Mesendoderm (in vitro differentiated cells): ENCODE measurements around the gene XKRX.

Experiments
- DNase-seq: peaks from one replicate; pipeline ENCODE4 v3.0.0; 2013
- H2AK5ac ChIP-seq: 2 replicates; pipeline ENCODE4 v1.6.1; 2013; ENCODE audit warnings: low read length, inconsistent platforms
- H2BK120ac ChIP-seq: 2 replicates; pipeline ENCODE4 v1.6.1; 2013; ENCODE audit warnings: low read depth, mild to moderate bottlenecking, low read length, moderate library complexity, mixed read lengths
- H2BK15ac ChIP-seq: replicated peaks from 2 replicates; pipeline ENCODE4 v1.6.1; 2013; ENCODE audit warnings: low read depth, mild to moderate bottlenecking, moderate library complexity
- H2BK5ac ChIP-seq: 2 replicates; pipeline ENCODE4 v1.6.1; 2013; ENCODE audit warnings: low read length, inconsistent platforms
- H3K18ac ChIP-seq: 2 replicates; pipeline ENCODE4 v1.6.1; 2013; ENCODE audit warnings: mild to moderate bottlenecking, low read length, mixed read lengths
- H3K23ac ChIP-seq: one replicate; pipeline ENCODE4 v1.6.1; 2013; ENCODE audit warnings: low read length
- H3K27ac ChIP-seq: 2 replicates; pipeline ENCODE4 v1.5.1; 2013; ENCODE audit warnings: low read depth, mild to moderate bottlenecking, inconsistent platforms, low read length, moderate library complexity
- H3K27me3 ChIP-seq: 2 replicates; pipeline ENCODE4 v1.6.1; 2013; ENCODE audit warnings: low read length, control low read depth, mild to moderate bottlenecking, inconsistent platforms; ENCODE audit not compliant: insufficient read depth, poor library complexity
- H3K36me3 ChIP-seq: 2 replicates; pipeline ENCODE4 v1.6.1; 2013; ENCODE audit warnings: low read length, inconsistent platforms; ENCODE audit not compliant: control insufficient read depth, insufficient read depth
- H3K4ac ChIP-seq: one replicate; pipeline ENCODE4 v1.6.1; 2013; ENCODE audit warnings: low read depth, mild to moderate bottlenecking, low read length, moderate library complexity
- H3K4me1 ChIP-seq: 2 replicates; pipeline ENCODE4 v1.6.1; 2013; ENCODE audit warnings: low read depth, low read length, inconsistent platforms; ENCODE audit not compliant: control insufficient read depth
- H3K4me2 ChIP-seq: 2 replicates; pipeline ENCODE4 v1.6.1; 2013; ENCODE audit warnings: low read length
- H3K4me3 ChIP-seq: 2 replicates; pipeline ENCODE4 v1.5.1; 2013; ENCODE audit warnings: mild to moderate bottlenecking, low read length
- H3K56ac ChIP-seq: one replicate; pipeline ENCODE4 v1.6.1; 2013; ENCODE audit warnings: low read length
- H3K79me1 ChIP-seq: 2 replicates; pipeline ENCODE4 v1.6.1; 2013; ENCODE audit warnings: low read length, inconsistent platforms
- H3K79me2 ChIP-seq: 2 replicates; pipeline ENCODE4 v1.6.1; 2013; ENCODE audit warnings: mild to moderate bottlenecking, low read length; ENCODE audit not compliant: control insufficient read depth, insufficient read depth
- H3K9ac ChIP-seq: 2 replicates; pipeline ENCODE4 v1.6.1; 2013; ENCODE audit warnings: low read length, inconsistent platforms
- H4K5ac ChIP-seq: one replicate; pipeline ENCODE4 v1.6.1; 2013; ENCODE audit warnings: low read length
- H4K8ac ChIP-seq: one replicate; pipeline ENCODE4 v1.6.1; 2013; ENCODE audit warnings: low read depth, mild to moderate bottlenecking, control low read depth, low read length, moderate library complexity
- WGBS: extraction: QIAGEN DNeasy Blood & Tissue Kit; methylation state at CpG from one replicate; pipeline ENCODE4 v1.1.7; 2013; ENCODE audit warnings: low lambda C conversion rate, missing lambda C conversion rate; ENCODE audit not compliant: insufficient coverage; ENCODE audit errors: extremely low coverage; 5-methylcytosine and 5-hydroxymethylcytosine counted together

Gene XKRX

DNA sequence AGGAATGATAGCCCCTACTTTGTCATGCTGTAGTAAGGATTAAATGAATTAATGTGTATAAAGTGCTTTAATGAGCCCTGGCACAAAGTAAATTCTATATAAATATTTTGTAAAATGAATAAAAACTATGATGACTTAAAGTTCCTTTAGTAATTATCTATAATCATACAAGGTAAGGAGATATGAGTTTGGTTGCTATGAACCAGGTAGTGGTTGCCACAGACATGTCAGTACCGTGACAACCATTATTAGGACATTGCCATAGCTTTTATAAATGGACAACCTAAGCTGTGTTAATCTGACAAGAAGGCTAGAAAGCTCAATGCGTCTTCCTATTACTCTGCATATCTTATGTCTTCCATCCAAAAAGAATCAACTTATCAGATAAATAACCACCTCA, 40.7 kb upstream of the XKRX start, which contains the start of gene ARL13A:
TSS of gene ARL13A (plus strand) at position 301 of the 400 bp plus-strand sequence. CDS start 3,982 bp downstream, outside the sequence.
- Histone ChIP-seq H3K4me3 (no peak within 1 kb of the TSS), H3K9ac (no peak within 1 kb of the TSS), H3K56ac (no peak within 1 kb of the TSS), H3K4ac (no peak within 1 kb of the TSS), H4K5ac (no peak within 1 kb of the TSS), H3K4me1 (no peaks in the 10 kb centered on the region), H2AK5ac (no peak within 1 kb of the TSS), H3K18ac (no peak within 1 kb of the TSS), H2BK15ac (no peak within 1 kb of the TSS), H3K27me3 (no peaks in the 10 kb centered on the region), H3K79me2 (no peaks in the 10 kb centered on the region), H3K27ac (no peak within 1 kb of the TSS), H3K79me1 (no peaks in the 10 kb centered on the region), H3K36me3 (no peaks in the 10 kb centered on the region), H4K8ac (no peak within 1 kb of the TSS), H2BK5ac (no peak within 1 kb of the TSS), H3K23ac (no peak within 1 kb of the TSS), H3K4me2 (no peak within 1 kb of the TSS), H2BK120ac (no peak within 1 kb of the TSS)
- DNase-seq = no peak
- no CpG with 5 or more reads among the region's 2 CpGs for WGBS

DNA sequence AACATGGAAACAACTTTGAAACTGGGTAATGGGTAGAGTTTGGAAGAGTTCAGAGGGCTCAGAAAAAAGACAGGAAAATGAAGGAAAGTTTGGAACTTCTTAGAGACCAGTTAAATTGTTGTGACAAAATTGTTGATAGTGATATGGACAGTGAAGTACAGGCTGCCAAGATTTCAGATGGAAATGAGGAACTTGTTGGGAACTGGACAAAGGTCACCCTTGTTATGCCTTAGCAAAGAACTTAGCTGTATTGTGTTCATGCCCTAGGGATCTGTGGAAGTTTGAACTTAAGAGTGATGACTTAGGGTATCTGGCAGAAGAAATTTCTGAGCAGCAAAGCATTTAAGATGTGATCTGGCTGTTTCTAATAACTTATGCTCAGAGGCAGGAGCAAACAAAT, 35.6 kb upstream of the XKRX start:
- H2BK15ac ChIP-seq = no peak overlapping the region
- no peak overlapping the region for H3K4me2 ChIP-seq
- no peaks in the 10 kb centered on the region for H3K27me3 ChIP-seq
- H3K4ac ChIP-seq = no peak overlapping the region
- H3K18ac ChIP-seq = no peak overlapping the region
- H3K56ac ChIP-seq = no peak overlapping the region
- no peak overlapping the region for H3K4me3 ChIP-seq
- H3K9ac ChIP-seq = no peak overlapping the region
- no peak overlapping the region for H3K27ac ChIP-seq
- H2BK120ac ChIP-seq = no peak overlapping the region
- no peak overlapping the region for H2BK5ac ChIP-seq
- H3K79me1 ChIP-seq = no peaks in the 10 kb centered on the region
- no peak overlapping the region for H2AK5ac ChIP-seq
- no peaks in the 10 kb centered on the region for H3K4me1 ChIP-seq
- H3K79me2 ChIP-seq = no peaks in the 10 kb centered on the region
- DNase-seq = no peak
- no peak overlapping the region for H4K5ac ChIP-seq
- H4K8ac ChIP-seq = no peak overlapping the region
- H3K23ac ChIP-seq = no peak overlapping the region
- no peaks in the 10 kb centered on the region for H3K36me3 ChIP-seq

DNA sequence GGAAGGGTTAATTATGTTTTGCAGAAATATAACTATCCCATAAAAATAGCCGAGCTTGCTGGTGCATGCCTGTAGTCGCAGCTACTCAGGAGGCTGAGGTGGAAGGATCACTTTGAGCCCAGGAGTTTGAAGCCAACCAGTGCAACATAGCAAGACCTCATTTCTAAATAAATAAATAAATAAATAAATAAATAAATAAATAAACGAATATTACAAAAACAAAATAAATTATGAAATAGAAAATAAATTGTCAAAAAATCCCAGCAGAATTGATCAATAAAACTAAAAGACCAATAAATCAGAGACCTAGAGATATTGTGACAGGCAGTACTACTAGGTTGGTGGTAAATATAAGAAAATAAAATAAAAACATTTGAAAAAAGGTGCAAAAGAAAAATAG, 34.1 kb upstream of the XKRX start:
- Histone ChIP-seq H3K36me3 (no peaks in the 10 kb centered on the region), H3K56ac (no peak overlapping the region), H3K4me3 (no peak overlapping the region), H3K9ac (no peak overlapping the region), H3K4ac (no peak overlapping the region), H3K4me2 (no peak overlapping the region), H3K18ac (no peak overlapping the region), H3K27ac (no peak overlapping the region), H3K79me1 (no peaks in the 10 kb centered on the region), H4K8ac (no peak overlapping the region), H2BK5ac (no peak overlapping the region), H2AK5ac (no peak overlapping the region), H2BK120ac (no peak overlapping the region), H4K5ac (no peak overlapping the region), H3K23ac (no peak overlapping the region), H3K79me2 (no peaks in the 10 kb centered on the region), H3K4me1 (no peaks in the 10 kb centered on the region), H3K27me3 (no peaks in the 10 kb centered on the region), H2BK15ac (no peak overlapping the region)
- WGBS = no CpG with 5 or more reads among the region's 3 CpGs
- no peak for DNase-seq

DNA sequence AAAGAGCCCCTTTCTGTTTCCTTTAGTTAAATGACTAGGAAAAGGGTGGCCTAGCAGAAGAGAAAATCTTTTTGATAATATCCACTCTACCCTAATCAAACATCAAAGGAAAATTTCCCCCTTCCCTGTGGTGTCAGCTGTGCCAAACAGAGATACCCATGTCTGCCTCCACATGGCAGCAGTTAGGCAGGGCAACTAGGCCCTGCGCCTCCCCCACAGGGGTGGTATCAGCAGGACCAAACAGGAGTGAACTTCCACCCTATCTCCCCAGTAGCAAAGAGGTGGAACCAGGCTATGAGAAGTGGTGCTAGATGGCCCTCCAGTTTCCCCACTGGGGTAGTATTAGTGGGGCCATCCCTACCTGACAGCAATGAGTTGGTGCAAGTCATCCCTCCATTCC, 19.8 kb upstream of the XKRX start:
- Histone ChIP-seq H3K18ac (no peak overlapping the region), H3K23ac (no peak overlapping the region), H2AK5ac (no peak overlapping the region), H2BK5ac (no peak overlapping the region), H3K27ac (no peak overlapping the region), H4K5ac (no peak overlapping the region), H3K79me2 (no peaks in the 10 kb centered on the region), H2BK120ac (no peak overlapping the region), H3K56ac (no peak overlapping the region), H3K9ac (no peak overlapping the region), H2BK15ac (no peak overlapping the region), H3K36me3 (no peaks in the 10 kb centered on the region), H4K8ac (no peak overlapping the region), H3K79me1 (no peaks in the 10 kb centered on the region), H3K4me2 (no peak overlapping the region), H3K27me3 (no peaks in the 10 kb centered on the region), H3K4ac (no peak overlapping the region), H3K4me1 (no peaks in the 10 kb centered on the region), H3K4me3 (no peak overlapping the region)
- DNase-seq = no peak
- WGBS = no CpG with 5 or more reads among the region's 1 CpG

DNA sequence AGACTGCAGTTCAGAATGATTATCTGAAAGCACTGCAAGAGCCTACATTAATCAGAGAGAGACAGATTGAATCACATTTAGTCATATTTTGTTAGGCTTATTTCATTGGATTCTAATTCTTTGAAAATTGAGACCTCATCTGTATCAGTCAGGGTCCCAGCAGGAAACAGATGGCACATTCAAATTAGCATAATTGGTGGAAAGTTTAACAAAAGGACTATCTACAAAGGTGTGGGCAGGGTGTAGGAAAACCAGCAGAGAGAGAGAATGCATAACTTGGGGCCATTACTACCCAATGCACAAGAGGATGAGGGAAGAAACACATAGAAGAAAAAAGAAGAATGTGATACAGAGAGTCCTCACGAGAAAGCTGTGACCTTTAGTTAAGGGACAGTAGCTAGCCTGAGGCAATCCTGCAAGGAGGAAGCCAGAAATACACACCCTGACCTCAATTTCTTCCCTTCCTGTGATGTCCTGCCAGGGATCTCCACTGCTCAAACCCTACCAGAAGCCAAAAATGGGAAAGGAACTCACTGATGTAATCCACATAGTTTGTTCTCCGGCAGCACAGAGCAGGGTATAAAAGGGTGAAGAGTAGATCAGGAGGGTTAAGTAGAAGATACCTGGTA, 17.7 kb upstream of the XKRX start:
- no peaks in the 10 kb centered on the region for H3K4me1 ChIP-seq
- H2BK5ac ChIP-seq = no peak overlapping the region
- no peak overlapping the region for H3K4me2 ChIP-seq
- no peak overlapping the region for H2BK15ac ChIP-seq
- H3K27ac ChIP-seq = no peak overlapping the region
- no peak overlapping the region for H2BK120ac ChIP-seq
- H3K4ac ChIP-seq = no peak overlapping the region
- H3K79me1 ChIP-seq = no peaks in the 10 kb centered on the region
- DNase-seq = peak; percentile 28
- H3K79me2 ChIP-seq = no peaks in the 10 kb centered on the region
- no peaks in the 10 kb centered on the region for H3K27me3 ChIP-seq
- no peak overlapping the region for H3K18ac ChIP-seq
- H3K4me3 ChIP-seq = no peak overlapping the region
- no peak overlapping the region for H4K5ac ChIP-seq
- WGBS = no CpG with 5 or more reads among the region's 2 CpGs
- no peak overlapping the region for H3K9ac ChIP-seq
- H3K56ac ChIP-seq = no peak overlapping the region
- H3K36me3 ChIP-seq = no peaks in the 10 kb centered on the region
- no peak overlapping the region for H3K23ac ChIP-seq
- H2AK5ac ChIP-seq = no peak overlapping the region
- no peak overlapping the region for H4K8ac ChIP-seq

DNA sequence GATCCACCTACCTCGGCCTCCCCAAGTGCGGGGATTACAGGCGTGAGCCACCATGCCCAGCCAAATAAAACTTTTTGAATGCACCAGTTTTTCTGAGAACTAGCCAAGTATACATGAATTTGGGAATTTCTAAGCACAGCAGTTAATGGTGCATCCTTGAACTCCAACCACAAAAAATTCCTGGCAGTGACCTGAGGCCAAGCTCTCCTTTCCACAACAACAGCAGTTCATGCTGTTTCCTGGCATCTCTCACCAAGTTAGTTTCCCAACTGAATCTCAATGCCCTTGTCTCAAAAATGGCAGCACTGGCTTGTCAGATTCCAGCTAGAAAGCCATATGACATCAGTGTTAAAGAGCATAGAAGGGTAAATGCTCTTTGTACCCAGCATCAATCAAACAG, 15.9 kb upstream of the XKRX start:
- H4K5ac ChIP-seq = no peak overlapping the region

More for the DNA sequence above, 15.9 kb upstream of the XKRX start:
- Histone ChIP-seq H3K18ac (no peak overlapping the region), H3K27ac (no peak overlapping the region), H3K27me3 (no peaks in the 10 kb centered on the region), H2BK15ac (no peak overlapping the region), H4K8ac (no peak overlapping the region), H3K23ac (no peak overlapping the region), H3K4me2 (no peak overlapping the region), H3K4me1 (no peaks in the 10 kb centered on the region), H2BK5ac (no peak overlapping the region), H3K56ac (no peak overlapping the region), H3K4me3 (no peak overlapping the region), H3K79me2 (no peaks in the 10 kb centered on the region), H3K9ac (no peak overlapping the region), H3K4ac (no peak overlapping the region), H2AK5ac (no peak overlapping the region), H2BK120ac (no peak overlapping the region), H3K36me3 (no peaks in the 10 kb centered on the region), H3K79me1 (no peaks in the 10 kb centered on the region)
- no CpG with 5 or more reads among the region's 3 CpGs for WGBS
- DNase-seq = no peak
